ENCODE measurements around the gene KIF1A. TPM values are rescaled to one million over a fixed set of nuclear protein-coding genes. Genes with fewer than 3 reads are reported as not detected.

The KIF1A gene
- polyA plus RNA-seq, 1 donor (not counting 4 experiments of a cell fraction or from before 2014, with no cell fraction given): not detected

DNA sequence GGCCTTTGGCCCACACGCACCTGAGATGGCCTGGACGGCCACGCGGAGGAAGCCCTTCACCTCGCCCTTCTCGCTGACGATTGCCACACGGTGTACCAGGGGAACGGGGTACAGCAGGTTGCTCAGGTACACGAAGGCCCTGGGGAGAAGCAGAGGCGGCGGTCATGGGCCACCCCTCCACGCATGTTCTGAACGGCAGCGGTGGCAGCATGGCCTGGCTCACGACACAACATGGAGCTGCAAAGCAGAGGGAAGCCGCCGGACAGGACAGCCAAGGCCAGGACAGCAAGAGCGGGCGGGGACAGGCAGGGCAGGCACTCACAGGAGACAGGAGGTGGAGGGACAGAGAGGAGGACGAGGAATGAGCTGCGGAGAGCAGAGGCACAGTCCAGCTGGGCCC, 69.6 kb downstream of the KIF1A start:
- Histone ChIP-seq H3K27me3 (ENCODE audit: control insufficient read depth, extremely low read depth, insufficient read depth, low read length) (no peaks in the 10 kb centered on the region), H3K4me1 (ENCODE audit: control insufficient read depth, extremely low read depth, insufficient read depth, low read length) (no peaks in the 10 kb centered on the region), H4K20me1 (ENCODE audit: control insufficient read depth, extremely low read depth, insufficient read depth, low read length) (no peaks in the 10 kb centered on the region), H3K9ac (ENCODE audit: control insufficient read depth, extremely low read depth, insufficient read depth, low read length) (no peak overlapping the region), H3K79me2 (ENCODE audit: control insufficient read depth, insufficient read depth, low read length) (no peaks in the 10 kb centered on the region), H3K36me3 (ENCODE audit: control insufficient read depth in 2 of 2, extremely low read depth in 1 of 2, insufficient read depth in 2 of 2, low read length in 2 of 2) (no peaks in the 10 kb centered on the region), H2AFZ (ENCODE audit: control insufficient read depth, low read length) (no peak overlapping the region), H3K9me1 (ENCODE audit: control insufficient read depth, extremely low read depth, insufficient read depth, low read length) (no peaks in the 10 kb centered on the region), H3K27ac (ENCODE audit: control insufficient read depth, insufficient read depth, low read length) (no peak overlapping the region), H3K4me2 (ENCODE audit: control insufficient read depth, extremely low read depth, insufficient read depth, low read depth, low read length) (no peak overlapping the region), H3K4me3 (ENCODE audit: control insufficient read depth in 2 of 3, extremely low read depth in 1 of 3, insufficient read depth in 2 of 3, low read depth in 1 of 3, low read length in 3 of 3) (no peak overlapping the region), H3K9me3 (ENCODE audit: control insufficient read depth, low read depth, low read length) (no peaks in the 10 kb centered on the region)
- DNase-seq (ENCODE audit: low read depth, low spot score) (no peak), FAIRE-seq (no peak)
- dilution Hi-C loops (cut with MboI; ENCODE audit: extremely low pct_ligation_motif_present, low sequenced_read_pairs): no loop called here
- TF ChIP-seq EZH2 (IDR thresholded peaks at IDR 0.05; ENCODE audit: low read length): no peak
- TF ChIP-seq, protein P1, sequence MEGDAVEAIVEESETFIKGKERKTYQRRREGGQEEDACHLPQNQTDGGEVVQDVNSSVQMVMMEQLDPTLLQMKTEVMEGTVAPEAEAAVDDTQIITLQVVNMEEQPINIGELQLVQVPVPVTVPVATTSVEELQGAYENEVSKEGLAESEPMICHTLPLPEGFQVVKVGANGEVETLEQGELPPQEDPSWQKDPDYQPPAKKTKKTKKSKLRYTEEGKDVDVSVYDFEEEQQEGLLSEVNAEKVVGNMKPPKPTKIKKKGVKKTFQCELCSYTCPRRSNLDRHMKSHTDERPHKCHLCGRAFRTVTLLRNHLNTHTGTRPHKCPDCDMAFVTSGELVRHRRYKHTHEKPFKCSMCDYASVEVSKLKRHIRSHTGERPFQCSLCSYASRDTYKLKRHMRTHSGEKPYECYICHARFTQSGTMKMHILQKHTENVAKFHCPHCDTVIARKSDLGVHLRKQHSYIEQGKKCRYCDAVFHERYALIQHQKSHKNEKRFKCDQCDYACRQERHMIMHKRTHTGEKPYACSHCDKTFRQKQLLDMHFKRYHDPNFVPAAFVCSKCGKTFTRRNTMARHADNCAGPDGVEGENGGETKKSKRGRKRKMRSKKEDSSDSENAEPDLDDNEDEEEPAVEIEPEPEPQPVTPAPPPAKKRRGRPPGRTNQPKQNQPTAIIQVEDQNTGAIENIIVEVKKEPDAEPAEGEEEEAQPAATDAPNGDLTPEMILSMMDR (optimal IDR thresholded peaks at IDR 0.05 in 1 of 3, IDR thresholded peaks at IDR 0.05 in 1 of 3, conservative IDR thresholded peaks at IDR 0.05 in 1 of 3; ENCODE audit: extremely low read depth in 1 of 3, insufficient read depth in 2 of 3, low read length in 3 of 3): no peak

DNA sequence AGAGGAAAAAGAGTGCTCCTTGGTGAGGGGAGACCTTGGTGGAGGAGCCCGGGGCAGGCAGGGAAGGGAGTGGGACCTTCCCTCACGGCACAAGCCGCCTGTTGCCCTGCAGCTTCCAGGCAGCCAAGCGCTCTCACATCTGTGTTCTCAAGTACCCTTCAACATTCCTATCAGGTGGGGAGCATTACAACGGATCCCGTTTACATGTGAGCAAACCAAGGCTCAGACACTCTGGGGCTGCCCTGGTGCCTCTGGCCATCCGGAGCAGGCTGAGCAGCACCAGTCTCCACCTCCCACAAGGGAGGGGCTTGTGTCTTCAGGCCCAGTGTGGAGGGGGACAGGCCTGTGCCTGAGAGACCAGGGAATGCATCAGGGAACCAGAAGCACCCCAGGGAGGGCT, 70.5 kb downstream of the KIF1A start:
- H4K20me1 ChIP-seq (ENCODE audit: control insufficient read depth, extremely low read depth, insufficient read depth, low read length): no peaks in the 10 kb centered on the region
- DNase-seq (ENCODE audit: low read depth, low spot score) (no peak), FAIRE-seq (no peak)
- H3K9me1 ChIP-seq (ENCODE audit: control insufficient read depth, extremely low read depth, insufficient read depth, low read length): no peaks in the 10 kb centered on the region
- H3K36me3 ChIP-seq (ENCODE audit: control insufficient read depth in 2 of 2, extremely low read depth in 1 of 2, insufficient read depth in 2 of 2, low read length in 2 of 2): no peaks in the 10 kb centered on the region
- dilution Hi-C loops (cut with MboI; ENCODE audit: extremely low pct_ligation_motif_present, low sequenced_read_pairs): no loop called here
- H3K9me3 ChIP-seq (ENCODE audit: control insufficient read depth, low read depth, low read length): no peaks in the 10 kb centered on the region
- no peak overlapping the region for H3K4me2 ChIP-seq (ENCODE audit: control insufficient read depth, extremely low read depth, insufficient read depth, low read depth, low read length)
- H3K4me3 ChIP-seq (ENCODE audit: control insufficient read depth in 2 of 3, extremely low read depth in 1 of 3, insufficient read depth in 2 of 3, low read depth in 1 of 3, low read length in 3 of 3): no peak overlapping the region
- H3K9ac ChIP-seq (ENCODE audit: control insufficient read depth, extremely low read depth, insufficient read depth, low read length): no peak overlapping the region
- no peak overlapping the region for H2AFZ ChIP-seq (ENCODE audit: control insufficient read depth, low read length)
- H3K27ac ChIP-seq (ENCODE audit: control insufficient read depth, insufficient read depth, low read length): no peak overlapping the region
- no peaks in the 10 kb centered on the region for H3K27me3 ChIP-seq (ENCODE audit: control insufficient read depth, extremely low read depth, insufficient read depth, low read length)
- no peak for TF ChIP-seq EZH2 (IDR thresholded peaks at IDR 0.05; ENCODE audit: low read length)
- TF ChIP-seq, protein P1 (optimal IDR thresholded peaks at IDR 0.05 in 1 of 3, IDR thresholded peaks at IDR 0.05 in 1 of 3, conservative IDR thresholded peaks at IDR 0.05 in 1 of 3; ENCODE audit: extremely low read depth in 1 of 3, insufficient read depth in 2 of 3, low read length in 3 of 3): no peak
- H3K4me1 ChIP-seq (ENCODE audit: control insufficient read depth, extremely low read depth, insufficient read depth, low read length): no peaks in the 10 kb centered on the region
- no peaks in the 10 kb centered on the region for H3K79me2 ChIP-seq (ENCODE audit: control insufficient read depth, insufficient read depth, low read length)
